Measurements from ENCODE around the gene CDA.

DNA sequence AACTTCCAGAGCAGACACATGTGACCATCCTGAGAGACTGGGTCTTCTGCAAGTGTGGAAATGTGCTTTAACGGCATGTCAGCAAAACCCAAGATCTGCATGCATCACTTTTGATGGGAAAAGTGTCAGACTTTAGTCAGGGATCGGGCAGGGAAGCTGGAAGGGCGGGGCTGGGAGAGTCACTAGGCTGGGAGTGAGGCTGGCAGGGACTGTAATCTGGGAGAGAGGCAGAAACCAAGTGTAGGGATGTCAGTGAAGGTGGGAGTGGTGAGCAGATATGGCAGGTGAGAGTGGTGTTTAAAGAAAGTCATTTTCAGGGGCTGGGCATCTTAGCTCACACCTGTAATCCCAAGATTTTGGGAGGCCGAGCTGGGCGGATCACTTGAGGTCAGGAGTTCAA, 11.3 kb downstream of the CDA start:
- TF ChIP-seq POLR2A (IDR thresholded peaks at IDR 0.05) = no peak
- no peak for TF ChIP-seq CTCF (IDR thresholded peaks at IDR 0.05)
